Activated naive CD4-positive, alpha-beta T cell treated with anti-CD3 and anti-CD28 coated beads, Interleukin-2, amount 10 ng/mL, durations not matched to agents 7 days and 5 days (primary cell): ENCODE results near the gene MRPL51.
"Not testable (repeated sequence)": the region's sequence is repeated elsewhere in the genome, so short reads cannot be mapped to it uniquely, and the experiment has no call there.

Experiments used
- CTCF ChIA-PET: fragments of 350-600 bp; sonication (Branson Sonifier 250); formaldehyde crosslinking; loops from one replicate; lab custom pipeline; 2021; ENCODE audit warnings: antibody characterized with exemption; lab: Charles Lee
- DNase-seq: peaks from one replicate; pipeline ENCODE4 v3.0.0-alpha.2; 2020
- H3K27ac Mint-ChIP-seq: one replicate; pipeline ENCODE4 v1.8.0; 2021; ENCODE audit warnings: mild to moderate bottlenecking, moderate library complexity, mixed read lengths
- H3K27me3 Mint-ChIP-seq: one replicate; pipeline ENCODE4 v1.8.0; 2021; ENCODE audit warnings: mild to moderate bottlenecking, mixed read lengths
- H3K36me3 Mint-ChIP-seq: one replicate; pipeline ENCODE4 v1.8.0; 2021; ENCODE audit warnings: mixed read lengths
- H3K4me1 Mint-ChIP-seq: one replicate; pipeline ENCODE4 v1.8.0; 2021; ENCODE audit warnings: mixed read lengths
- H3K4me3 Mint-ChIP-seq: one replicate; pipeline ENCODE4 v1.8.0; 2021; ENCODE audit warnings: mild to moderate bottlenecking, moderate library complexity, mixed read lengths
- H3K9me3 Mint-ChIP-seq: one replicate; pipeline ENCODE4 v1.8.0; 2021; ENCODE audit warnings: mixed read lengths

Gene MRPL51

DNA sequence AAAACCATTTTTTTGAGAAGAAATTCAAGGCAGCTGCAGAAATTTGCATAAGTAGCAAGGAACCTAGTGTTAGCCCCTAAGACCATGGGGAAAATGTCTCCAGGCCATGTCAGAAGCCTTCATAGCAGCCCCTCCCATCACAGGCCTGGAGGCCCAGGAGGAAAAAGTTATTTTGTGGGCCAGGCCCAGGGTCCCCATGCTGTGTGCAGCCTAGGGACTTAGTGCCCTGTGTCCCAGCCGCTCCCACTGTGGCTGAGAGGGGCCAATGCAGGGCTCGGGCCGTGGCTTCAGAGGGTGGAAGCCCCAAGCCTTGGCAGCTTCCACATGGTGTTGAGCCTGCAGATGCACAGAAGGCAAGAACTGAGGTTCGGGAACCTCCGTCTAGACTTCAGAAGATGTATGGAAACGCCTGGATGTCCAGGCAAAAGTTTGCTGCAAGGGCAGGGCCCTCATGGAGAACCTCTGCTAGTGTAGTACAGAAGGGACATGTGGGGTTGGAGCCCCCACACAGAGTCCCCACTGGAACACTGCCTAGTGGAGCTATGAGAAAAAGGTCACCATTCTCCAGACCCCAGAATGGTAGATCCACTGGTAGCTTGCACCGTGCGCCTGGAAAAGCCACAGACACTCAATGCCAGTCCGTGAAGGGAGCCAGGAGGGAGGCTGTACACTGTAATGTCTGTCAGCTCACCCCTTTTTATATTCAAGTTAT, 25.3 kb downstream of the MRPL51 start:
- peaks cover 62% of the 10 kb centered on the region for H3K36me3 Mint-ChIP-seq
- peaks cover 82% of the 10 kb centered on the region for H3K4me1 Mint-ChIP-seq
- peak overlapping the region; percentile 94 for H3K4me3 Mint-ChIP-seq
- H3K27me3 Mint-ChIP-seq, H3K9me3 Mint-ChIP-seq, DNase-seq: not testable (repeated sequence)
- CTCF ChIA-PET = interaction anchor here (3.6 kb wide), 1 partner anchor 43 kb away, joined by 33 read pairs; no protein-coding TSS in a partner anchor
- H3K27ac Mint-ChIP-seq = peak overlapping the region; percentile 3

DNA sequence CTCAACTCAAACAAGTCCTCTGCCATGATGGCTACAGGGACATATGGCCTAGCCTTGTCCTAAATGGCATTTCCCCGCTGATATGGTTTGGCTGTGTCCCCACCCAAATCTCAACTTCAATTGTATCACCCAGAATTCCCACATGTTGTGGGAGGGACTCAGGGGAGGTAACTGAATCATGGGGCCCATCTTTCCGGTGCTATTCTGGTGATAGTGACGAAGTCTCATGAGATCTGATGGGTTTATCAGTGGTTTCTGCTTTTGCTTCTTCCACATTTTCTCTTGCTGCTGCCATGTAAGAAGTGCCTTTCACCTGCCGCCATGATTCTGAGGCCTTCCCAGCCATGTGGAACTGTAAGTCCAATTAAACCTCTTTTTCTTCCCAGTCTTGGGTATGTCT, 26.3 kb downstream of the MRPL51 start:
- CTCF ChIA-PET = interaction anchor here (1.8 to 6.6 kb wide), 10 partner anchors 15 to 144 kb away, joined by 5 to 231 read pairs (median 18); partner anchors contain the start of genes CD27, MRPL51 and TAPBPL
- not testable (repeated sequence) for H3K27me3 Mint-ChIP-seq, H3K4me3 Mint-ChIP-seq, DNase-seq, H3K9me3 Mint-ChIP-seq
- H3K27ac Mint-ChIP-seq = peak overlapping the region; percentile 33
- peaks cover 72% of the 10 kb centered on the region for H3K36me3 Mint-ChIP-seq
- H3K4me1 Mint-ChIP-seq = peaks cover 86% of the 10 kb centered on the region

DNA sequence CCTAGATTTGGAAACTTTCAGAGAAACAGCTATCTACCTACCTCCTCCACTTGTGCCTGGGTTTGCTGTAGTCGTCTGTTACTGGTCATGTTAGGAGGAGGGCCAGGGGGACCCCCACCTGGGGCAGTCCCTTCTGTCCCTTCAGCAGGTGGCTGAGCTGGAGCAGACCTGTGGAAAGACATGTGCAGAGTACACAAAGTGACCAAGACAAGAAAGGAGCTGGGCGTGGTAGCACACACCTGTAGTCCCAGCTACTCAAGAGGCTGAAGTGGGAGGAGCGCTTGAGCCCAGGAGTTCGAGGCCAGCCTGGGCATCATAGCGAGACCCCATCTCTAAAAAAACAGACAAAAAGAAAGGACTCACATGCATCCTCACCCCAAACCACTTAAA, 26.9 kb downstream of the MRPL51 start:
- no peaks in the 10 kb centered on the region for H3K27me3 Mint-ChIP-seq
- CTCF ChIA-PET = interaction anchor here (0.6 to 6.6 kb wide), 26 partner anchors 10 to 218 kb away, joined by 3 to 231 read pairs (median 8); partner anchors contain the start of genes CD27, MRPL51, TAPBPL and TNFRSF1A
- peak overlapping the region; percentile 33 for H3K27ac Mint-ChIP-seq
- no peaks in the 10 kb centered on the region for H3K9me3 Mint-ChIP-seq
- H3K4me3 Mint-ChIP-seq = no peak overlapping the region
- H3K4me1 Mint-ChIP-seq = peaks cover 86% of the 10 kb centered on the region
- DNase-seq = no peak
- H3K36me3 Mint-ChIP-seq = peaks cover 77% of the 10 kb centered on the region

DNA sequence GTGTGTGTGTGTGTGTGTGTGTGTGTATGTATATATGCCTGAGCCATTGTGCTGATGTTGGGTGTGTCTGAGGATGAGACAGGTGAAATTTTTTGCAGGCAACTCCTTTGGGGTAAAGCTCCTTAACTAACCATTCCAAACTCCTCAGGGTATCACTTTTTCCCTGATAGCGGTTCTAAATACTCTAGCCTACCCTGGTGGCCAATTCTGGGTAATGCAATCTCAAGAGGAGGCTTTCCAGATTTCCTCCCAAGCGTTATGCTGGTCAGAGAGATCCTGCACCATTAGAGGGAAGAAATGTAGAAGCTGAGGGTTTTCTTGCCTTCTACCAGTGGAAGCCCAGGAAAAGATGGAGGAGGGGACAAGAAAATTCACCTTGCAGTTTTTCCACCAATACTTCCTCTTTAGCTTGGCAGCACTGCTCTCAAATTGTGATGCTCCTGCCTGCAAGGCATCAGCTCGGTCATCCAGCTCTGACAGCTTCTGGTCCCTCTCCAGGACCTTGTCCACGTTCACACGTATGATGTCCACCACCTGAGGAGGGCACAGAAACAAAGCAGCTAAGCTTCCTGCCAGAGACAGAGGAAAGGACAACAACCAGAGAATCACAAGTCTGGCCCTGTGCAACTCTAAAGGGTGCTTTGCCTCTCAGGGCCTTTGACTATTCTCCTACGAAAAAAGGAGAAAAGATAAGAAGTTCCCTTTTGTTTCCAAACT, 27.4 kb downstream of the MRPL51 start:
- peak; percentile 60 for DNase-seq
- Mint-ChIP-seq H3K36me3 (peaks cover 82% of the 10 kb centered on the region), H3K9me3 (no peaks in the 10 kb centered on the region), H3K4me3 (no peak overlapping the region), H3K27me3 (no peaks in the 10 kb centered on the region), H3K4me1 (peaks cover 89% of the 10 kb centered on the region), H3K27ac (peak overlapping the region; percentile 85)
- CTCF ChIA-PET = interaction anchor here (0.6 to 6.6 kb wide), 35 partner anchors 10 to 219 kb away, joined by 3 to 231 read pairs (median 5); partner anchors contain the start of genes CD27, GAPDH, MRPL51 and TAPBPL

DNA sequence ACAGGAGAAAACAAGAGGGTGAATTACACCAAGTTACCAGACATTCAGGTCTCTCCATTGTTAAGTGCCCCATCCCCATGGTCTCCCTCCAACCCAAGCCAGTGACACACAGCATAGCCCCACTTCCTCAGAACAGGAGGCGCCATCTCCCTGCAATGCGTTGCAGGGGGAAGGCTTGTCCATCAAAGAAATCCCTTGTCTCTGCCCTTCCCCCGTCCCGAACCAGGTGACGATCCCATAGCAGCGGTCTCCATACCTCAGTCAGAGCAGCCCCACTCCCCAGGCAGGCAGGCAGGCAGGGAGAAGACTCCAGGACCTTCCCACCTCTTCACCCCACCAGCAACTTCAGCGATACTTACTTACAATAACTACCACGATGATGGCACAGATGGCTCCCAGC, 28.5 kb downstream of the MRPL51 start:
- Mint-ChIP-seq H3K4me1 (peaks cover 95% of the 10 kb centered on the region), H3K4me3 (peak overlapping the region; percentile 59), H3K27ac (peak overlapping the region; percentile 100), H3K9me3 (no peaks in the 10 kb centered on the region), H3K36me3 (peaks cover 85% of the 10 kb centered on the region), H3K27me3 (no peaks in the 10 kb centered on the region)
- CTCF ChIA-PET = interaction anchor here (0.8 to 6.6 kb wide), 25 partner anchors 13 to 142 kb away, joined by 3 to 231 read pairs (median 10); partner anchors contain the start of genes CD27, GAPDH, TAPBPL and TNFRSF1A
- DNase-seq = no peak

DNA sequence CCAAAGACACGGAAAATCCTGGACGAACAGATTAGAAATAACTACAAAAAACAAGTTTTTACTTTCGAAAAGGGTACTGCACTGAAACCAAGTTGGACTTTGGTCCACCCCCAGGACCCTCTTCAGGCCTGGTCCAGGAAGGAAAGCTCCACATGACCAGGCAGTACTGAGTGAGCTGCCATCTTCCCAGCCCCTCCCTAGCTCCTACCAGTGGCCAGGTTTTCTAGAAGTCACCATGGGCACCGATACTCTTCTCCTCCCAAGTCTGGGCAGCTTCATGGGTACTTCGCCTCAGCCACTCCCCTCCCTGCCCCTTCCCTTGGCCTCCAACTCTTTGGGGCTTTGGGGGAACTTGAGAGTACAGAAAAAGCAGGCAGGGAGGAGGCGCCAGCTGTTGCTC, 29.2 kb downstream of the MRPL51 start:
- Mint-ChIP-seq H3K4me1 (peaks cover 94% of the 10 kb centered on the region), H3K27ac (peak overlapping the region; percentile 100), H3K9me3 (no peaks in the 10 kb centered on the region), H3K36me3 (peaks cover 85% of the 10 kb centered on the region), H3K27me3 (no peaks in the 10 kb centered on the region), H3K4me3 (peak overlapping the region; percentile 75)
- DNase-seq = no peak
- CTCF ChIA-PET = interaction anchor here (0.8 to 6.6 kb wide), 13 partner anchors 12 to 141 kb away, joined by 3 to 231 read pairs (median 6); partner anchors contain the start of genes CD27 and TAPBPL

DNA sequence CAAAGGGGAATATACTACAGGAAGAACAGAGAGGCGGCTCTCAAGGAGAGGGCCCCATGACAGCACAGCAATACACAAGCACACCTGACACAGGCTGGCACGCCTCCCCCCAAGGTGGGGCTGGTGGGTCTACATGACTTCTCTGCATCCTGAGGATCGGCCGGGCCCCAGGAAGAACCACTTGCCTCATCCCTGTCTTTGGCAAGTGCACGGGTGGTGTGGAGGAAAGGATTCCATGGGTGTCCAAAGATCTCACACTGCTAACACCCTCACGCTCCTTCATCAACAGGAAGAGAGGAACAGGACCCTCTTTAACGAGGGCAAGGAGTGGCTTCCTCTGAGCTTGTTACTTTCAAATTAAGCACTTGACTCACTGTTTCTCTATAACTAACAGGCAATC, 29.8 kb downstream of the MRPL51 start:
- Mint-ChIP-seq H3K36me3 (peaks cover 85% of the 10 kb centered on the region), H3K27me3 (no peaks in the 10 kb centered on the region), H3K4me1 (peaks cover 94% of the 10 kb centered on the region), H3K9me3 (no peaks in the 10 kb centered on the region), H3K4me3 (peak overlapping the region; percentile 75), H3K27ac (peak overlapping the region; percentile 100)
- CTCF ChIA-PET = interaction anchor here (0.8 to 6.6 kb wide), 12 partner anchors 11 to 140 kb away, joined by 3 to 231 read pairs (median 6); partner anchors contain the start of genes CD27 and TAPBPL
- DNase-seq = peak; percentile 57

DNA sequence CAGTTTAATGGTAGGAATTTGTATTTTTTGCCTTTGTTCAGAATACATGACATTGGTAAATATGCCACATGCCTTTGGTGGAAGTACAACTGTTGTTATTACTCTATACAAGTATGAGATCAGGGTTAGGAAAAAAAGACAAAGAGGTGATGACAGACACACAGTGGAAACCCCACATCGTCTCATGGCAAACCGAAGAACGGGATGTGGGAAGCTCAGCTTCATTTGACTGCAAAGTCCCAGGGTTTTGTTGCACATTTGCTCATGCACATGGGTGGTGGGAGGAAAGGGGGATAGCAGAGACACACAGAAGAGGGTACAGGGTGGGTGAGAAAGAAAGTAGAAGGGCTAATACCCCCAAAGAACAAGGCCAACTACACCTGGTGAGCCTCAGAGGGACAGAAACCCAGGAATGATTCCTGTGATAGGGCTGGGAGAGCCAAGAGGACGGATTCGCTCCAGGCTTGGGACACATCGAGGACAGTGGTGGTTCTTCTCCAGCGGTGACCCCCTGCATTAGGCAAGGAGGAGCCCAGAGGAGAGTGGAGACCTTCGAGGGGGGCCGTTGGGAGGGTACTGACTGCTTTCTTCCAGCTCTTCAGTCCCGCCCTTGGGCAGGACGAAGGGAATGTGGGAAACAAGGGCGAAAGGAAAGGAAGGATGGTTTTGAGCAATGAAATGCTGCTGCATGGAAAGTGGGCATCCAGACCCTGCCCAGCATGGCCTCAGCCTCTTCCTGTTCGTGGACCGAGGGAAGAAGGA, 30.6 kb downstream of the MRPL51 start:
- CTCF ChIA-PET = interaction anchor here (1.0 to 6.6 kb wide), 7 partner anchors 8 to 127 kb away, joined by 3 to 231 read pairs (median 19); partner anchors contain the start of genes CD27, TAPBPL and VAMP1
- Mint-ChIP-seq H3K36me3 (peaks cover 87% of the 10 kb centered on the region), H3K4me1 (peaks cover 90% of the 10 kb centered on the region), H3K4me3 (peak overlapping the region; percentile 75), H3K9me3 (no peaks in the 10 kb centered on the region), H3K27ac (peak overlapping the region; percentile 100), H3K27me3 (no peaks in the 10 kb centered on the region)
- peak; percentile 56 for DNase-seq

DNA sequence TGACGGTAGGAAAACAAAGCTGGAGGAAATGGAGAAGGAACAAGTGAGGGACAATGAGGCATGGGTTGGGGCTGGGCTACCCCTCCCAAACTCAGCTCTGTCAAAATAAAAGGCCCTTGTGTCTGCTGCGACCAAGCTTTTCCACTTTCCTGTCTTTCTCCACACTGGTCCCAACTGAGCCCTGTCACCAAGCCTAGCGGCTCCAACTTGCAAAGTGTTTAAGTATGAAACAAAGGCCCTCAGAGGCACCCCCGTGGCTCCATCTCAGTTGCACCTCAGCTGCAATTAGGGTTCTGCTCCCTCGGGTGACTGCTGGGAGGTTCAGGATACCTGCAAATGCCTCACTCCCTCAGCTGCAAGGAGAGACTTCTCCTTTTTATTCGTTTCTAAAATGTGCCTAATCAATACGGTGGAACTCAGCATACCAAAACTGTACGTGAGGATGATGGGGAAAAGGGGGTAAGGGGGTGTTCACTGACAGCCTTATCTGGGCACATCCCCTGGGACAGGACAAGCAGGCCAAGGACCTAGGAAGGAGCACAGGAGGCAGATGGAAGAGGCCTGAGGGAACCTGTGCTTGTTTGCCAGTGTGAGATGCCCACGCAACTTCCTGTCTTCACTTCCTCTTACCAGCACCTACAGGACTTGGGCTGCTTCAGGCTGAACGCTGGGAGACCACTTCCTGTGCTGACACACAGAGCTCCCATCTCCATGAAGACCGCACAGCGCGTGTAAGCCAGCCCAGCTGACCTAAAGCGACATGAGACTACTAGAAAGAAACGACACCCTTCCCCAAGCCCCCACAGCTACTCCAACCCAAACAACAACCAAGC, 31.4 kb downstream of the MRPL51 start:
- peak; percentile 92 for DNase-seq
- peak overlapping the region; percentile 100 for H3K27ac Mint-ChIP-seq
- H3K9me3 Mint-ChIP-seq = no peaks in the 10 kb centered on the region
- H3K4me3 Mint-ChIP-seq = peak overlapping the region; percentile 75
- H3K4me1 Mint-ChIP-seq = peaks cover 89% of the 10 kb centered on the region
- CTCF ChIA-PET = interaction anchor here (0.9 to 6.6 kb wide), 10 partner anchors 9 to 126 kb away, joined by 3 to 231 read pairs (median 6); partner anchors contain the start of genes CD27, TAPBPL and VAMP1
- no peaks in the 10 kb centered on the region for H3K27me3 Mint-ChIP-seq
- peaks cover 86% of the 10 kb centered on the region for H3K36me3 Mint-ChIP-seq

DNA sequence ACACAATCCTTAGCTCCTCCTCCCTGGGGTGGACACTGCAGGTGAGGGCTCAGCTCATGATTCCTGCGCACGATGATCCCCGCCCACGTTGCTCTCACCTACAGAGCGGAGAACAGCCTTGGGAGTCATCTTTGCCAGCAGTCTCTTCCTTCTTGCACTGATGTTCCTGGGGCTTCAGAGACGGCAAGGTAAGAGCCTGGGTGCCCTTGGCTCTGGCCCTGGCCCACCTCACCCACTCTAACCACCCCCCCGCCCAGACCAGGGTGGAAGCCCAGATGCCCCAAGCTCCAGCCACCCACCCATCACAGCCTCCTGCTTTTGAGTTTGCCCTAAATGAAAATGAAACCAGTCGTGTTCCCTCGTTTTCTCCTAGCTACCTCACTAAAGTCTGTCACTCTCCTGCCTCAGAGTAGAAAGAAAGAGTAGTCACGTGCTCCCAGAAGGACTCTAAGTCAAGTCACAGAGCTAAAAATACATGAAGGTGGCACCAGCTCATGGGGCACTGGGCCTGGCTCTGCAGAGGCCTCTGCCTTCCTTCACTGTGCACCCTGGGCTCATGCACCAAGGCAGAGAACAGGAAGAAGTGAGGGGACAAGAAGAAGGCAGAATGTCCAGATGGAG, 32.2 kb downstream of the MRPL51 start:
- no peaks in the 10 kb centered on the region for H3K9me3 Mint-ChIP-seq
- peak overlapping the region; percentile 100 for H3K27ac Mint-ChIP-seq
- peak overlapping the region; percentile 75 for H3K4me3 Mint-ChIP-seq
- peak; percentile 63 for DNase-seq
- H3K36me3 Mint-ChIP-seq = peaks cover 87% of the 10 kb centered on the region
- H3K4me1 Mint-ChIP-seq = peaks cover 86% of the 10 kb centered on the region
- H3K27me3 Mint-ChIP-seq = no peaks in the 10 kb centered on the region
- CTCF ChIA-PET = interaction anchor here (0.9 to 6.6 kb wide), 9 partner anchors 9 to 125 kb away, joined by 3 to 231 read pairs (median 7); partner anchors contain the start of genes CD27, TAPBPL and VAMP1

DNA sequence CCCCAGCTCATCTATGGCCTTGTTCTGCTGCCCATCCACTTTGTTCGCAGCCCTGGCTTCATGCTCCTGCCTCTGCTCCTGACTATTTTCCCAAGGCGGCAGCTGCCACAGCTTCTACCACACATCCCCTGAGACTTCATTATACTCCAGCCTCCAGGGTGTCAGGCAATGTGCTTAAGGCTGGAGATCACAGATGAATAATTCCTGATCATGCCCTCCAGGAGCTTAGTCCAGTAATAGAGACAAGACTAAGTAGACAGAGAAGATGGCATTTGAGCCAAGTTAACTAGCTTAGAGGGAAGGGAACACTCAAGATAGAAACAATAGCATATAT, 34.1 kb downstream of the MRPL51 start:
- no peak for DNase-seq
- H3K27me3 Mint-ChIP-seq = no peaks in the 10 kb centered on the region
- H3K4me1 Mint-ChIP-seq = peaks cover 85% of the 10 kb centered on the region
- no peaks in the 10 kb centered on the region for H3K9me3 Mint-ChIP-seq
- H3K4me3 Mint-ChIP-seq = peak overlapping the region; percentile 26
- CTCF ChIA-PET = interaction anchor here (3.6 to 3.9 kb wide), 2 partner anchors 25 to 34 kb away, joined by 19 read pairs; no protein-coding TSS in a partner anchor
- H3K36me3 Mint-ChIP-seq = peaks cover 85% of the 10 kb centered on the region
- H3K27ac Mint-ChIP-seq = peak overlapping the region; percentile 83

DNA sequence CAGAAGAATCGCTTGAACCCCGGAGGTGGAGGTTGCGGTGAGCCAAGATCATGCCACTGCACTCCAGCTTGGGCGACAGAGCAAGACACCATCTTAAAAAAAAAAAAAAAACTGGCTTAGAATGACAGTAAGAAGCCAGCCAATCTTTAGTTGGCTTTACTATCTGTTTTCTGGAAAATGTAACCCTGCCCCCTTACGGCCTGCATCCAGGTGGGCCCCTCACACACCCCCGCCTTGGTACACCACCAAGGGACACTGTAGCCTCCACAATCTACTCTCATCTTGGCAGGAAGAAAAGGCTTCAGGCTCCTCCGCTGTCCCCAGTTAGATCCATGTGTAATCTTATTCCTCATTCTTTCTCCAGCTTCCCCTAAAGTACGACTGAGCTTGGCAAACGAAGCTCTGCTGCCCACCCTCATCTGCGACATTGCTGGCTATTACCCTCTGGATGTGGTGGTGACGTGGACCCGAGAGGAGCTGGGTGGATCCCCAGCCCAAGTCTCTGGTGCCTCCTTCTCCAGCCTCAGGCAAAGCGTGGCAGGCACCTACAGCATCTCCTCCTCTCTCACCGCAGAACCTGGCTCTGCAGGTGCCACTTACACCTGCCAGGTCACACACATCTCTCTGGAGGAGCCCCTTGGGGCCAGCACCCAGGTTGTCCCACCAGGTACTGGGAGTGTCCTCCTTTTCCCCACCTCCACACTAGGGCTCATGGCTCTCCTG, 34.6 kb downstream of the MRPL51 start:
- Mint-ChIP-seq H3K27me3 (no peaks in the 10 kb centered on the region), H3K36me3 (peaks cover 84% of the 10 kb centered on the region), H3K4me1 (peaks cover 83% of the 10 kb centered on the region), H3K27ac (peak overlapping the region; percentile 83), H3K4me3 (no peak overlapping the region), H3K9me3 (no peaks in the 10 kb centered on the region)
- no peak for DNase-seq
- CTCF ChIA-PET = interaction anchor here (3.6 to 3.9 kb wide), 2 partner anchors 24 to 34 kb away, joined by 19 read pairs; no protein-coding TSS in a partner anchor
